Jurkat, Clone E6-1 (cell line): ENCODE results near the gene SERPINB1.

ENCODE experiments used
- DNase-seq: peaks from one replicate; pipeline ENCODE4 v3.0.0-alpha.2; 2011; ENCODE audit warnings: low read depth, low spot score
- H3K4me3 ChIP-seq: 2 replicates; pipeline ENCODE4 v1.5.1; 2011; ENCODE audit warnings: mild to moderate bottlenecking, low read length, control low read depth, moderate library complexity

The SERPINB1 gene

GRCh38 chr6:2799936-2800527 lies 41.6 kb downstream of the SERPINB1 start:
- no peak for DNase-seq
- H3K4me3 ChIP-seq = no peak overlapping the region

- no peak for DNase-seq
Measured at GRCh38 chr6:2798586-2799134, 43.0 kb downstream of the SERPINB1 start.

GRCh38 chr6:2797564-2798031 lies 44.1 kb downstream of the SERPINB1 start:
- H3K4me3 ChIP-seq = no peak overlapping the region
- DNase-seq = no peak

More at GRCh38 chr6:2798586-2799134, 43.0 kb downstream of the SERPINB1 start:
- no peak overlapping the region for H3K4me3 ChIP-seq

- H3K4me3 ChIP-seq = no peak overlapping the region
- DNase-seq = no peak
Measured at GRCh38 chr6:2796861-2797260, 44.8 kb downstream of the SERPINB1 start.

GRCh38 chr6:2795956-2796355 lies 45.7 kb downstream of the SERPINB1 start:
- DNase-seq = no peak

GRCh38 chr6:2795162-2795561 lies 46.5 kb downstream of the SERPINB1 start:
- H3K4me3 ChIP-seq = no peak overlapping the region
- DNase-seq = no peak

More at GRCh38 chr6:2795956-2796355, 45.7 kb downstream of the SERPINB1 start:
- no peak overlapping the region for H3K4me3 ChIP-seq

GRCh38 chr6:2794171-2794730 lies 47.4 kb downstream of the SERPINB1 start:
- DNase-seq = no peak
- H3K4me3 ChIP-seq = no peak overlapping the region

GRCh38 chr6:2793534-2794151 lies 48.0 kb downstream of the SERPINB1 start:
- no peak overlapping the region for H3K4me3 ChIP-seq
- DNase-seq = no peak

GRCh38 chr6:2792330-2793110 lies 49.1 kb downstream of the SERPINB1 start:
- no peak for DNase-seq
- no peak overlapping the region for H3K4me3 ChIP-seq

GRCh38 chr6:2791450-2791974 lies 50.2 kb downstream of the SERPINB1 start:
- no peak for DNase-seq
- H3K4me3 ChIP-seq = no peak overlapping the region

GRCh38 chr6:2790588-2791449 lies 50.8 kb downstream of the SERPINB1 start:
- no peak overlapping the region for H3K4me3 ChIP-seq
- peak; percentile 28 for DNase-seq

GRCh38 chr6:2786269-2786668 lies 55.4 kb downstream of the SERPINB1 start:
- DNase-seq = no peak

GRCh38 chr6:2784930-2785329 lies 56.7 kb downstream of the SERPINB1 start:
- DNase-seq = no peak
- H3K4me3 ChIP-seq = no peak overlapping the region

More at GRCh38 chr6:2786269-2786668, 55.4 kb downstream of the SERPINB1 start:
- H3K4me3 ChIP-seq = no peak overlapping the region

- H3K4me3 ChIP-seq = no peak overlapping the region
- DNase-seq = no peak
Measured at GRCh38 chr6:2784061-2784460, 57.6 kb downstream of the SERPINB1 start.

GRCh38 chr6:2783188-2783963 lies 58.3 kb downstream of the SERPINB1 start:
- DNase-seq = no peak
- H3K4me3 ChIP-seq = no peak overlapping the region

GRCh38 chr6:2782825-2783187 lies 58.9 kb downstream of the SERPINB1 start:
- H3K4me3 ChIP-seq = no peak overlapping the region
- DNase-seq = no peak

GRCh38 chr6:2782356-2782708 lies 59.3 kb downstream of the SERPINB1 start:
- no peak for DNase-seq

More at GRCh38 chr6:2782356-2782708, 59.3 kb downstream of the SERPINB1 start:
- no peak overlapping the region for H3K4me3 ChIP-seq
